Retina (tissue), 1 donor: ENCODE measurements around the gene PNMA8A.

ENCODE experiments used
- DNase-seq: peaks from one replicate; pipeline ENCODE4 v3.0.0-alpha.2; 2016

The PNMA8A gene

DNA sequence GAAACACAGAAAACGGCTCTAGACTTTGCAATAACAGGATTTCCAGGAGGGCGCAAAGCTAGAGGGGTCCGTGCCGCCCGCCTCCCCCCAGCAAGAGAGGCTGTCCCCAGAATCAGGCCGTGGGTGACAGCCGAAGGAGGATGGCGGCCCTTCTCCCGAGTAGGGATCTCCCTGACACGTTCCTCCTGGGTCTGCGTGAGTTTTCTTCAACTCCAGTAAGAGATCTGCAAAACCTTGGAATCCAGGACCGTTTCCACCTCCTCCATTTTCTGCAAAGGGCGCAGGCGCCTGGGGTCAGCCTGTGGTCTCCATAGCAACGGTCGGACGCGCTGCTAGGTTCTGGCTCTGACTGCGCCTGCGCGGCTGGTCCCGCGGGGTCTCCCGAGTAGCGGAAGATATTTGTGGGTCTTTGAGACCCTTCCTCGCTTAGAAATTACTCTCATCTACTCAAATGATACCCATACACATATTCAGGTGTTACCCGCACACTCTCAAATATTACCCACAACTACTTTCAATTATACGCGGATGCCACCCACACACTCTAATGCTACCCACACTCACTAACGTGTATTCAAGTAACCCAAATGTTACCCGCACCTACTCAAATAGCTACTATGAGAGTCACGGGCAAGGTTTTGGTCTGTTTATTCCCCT, 44.7 kb downstream of the PNMA8A start:
- DNase-seq: peak; percentile 90

DNA sequence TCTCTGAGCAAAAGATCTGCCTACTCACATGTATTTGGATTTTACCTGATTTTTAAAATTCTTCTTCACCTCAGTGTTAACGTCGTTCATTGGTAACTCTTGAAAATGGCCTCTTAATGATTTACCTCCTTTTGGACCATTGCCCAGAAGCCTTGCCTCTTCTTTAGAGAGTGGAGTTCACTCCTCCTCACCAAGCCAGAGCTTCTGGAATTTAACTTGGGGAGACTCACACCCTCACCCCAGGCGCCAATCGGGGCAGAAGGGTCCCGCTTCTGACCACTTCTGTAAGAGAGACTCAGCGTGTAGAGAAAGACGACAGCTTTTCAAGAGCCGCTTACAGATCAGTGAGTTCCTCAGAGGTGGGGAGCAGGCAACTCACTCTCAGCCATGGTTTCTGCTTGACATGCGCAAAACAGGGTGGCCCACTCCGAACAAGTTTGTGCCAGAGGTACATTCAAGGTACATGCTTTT, 45.3 kb downstream of the PNMA8A start:
- no peak for DNase-seq

DNA sequence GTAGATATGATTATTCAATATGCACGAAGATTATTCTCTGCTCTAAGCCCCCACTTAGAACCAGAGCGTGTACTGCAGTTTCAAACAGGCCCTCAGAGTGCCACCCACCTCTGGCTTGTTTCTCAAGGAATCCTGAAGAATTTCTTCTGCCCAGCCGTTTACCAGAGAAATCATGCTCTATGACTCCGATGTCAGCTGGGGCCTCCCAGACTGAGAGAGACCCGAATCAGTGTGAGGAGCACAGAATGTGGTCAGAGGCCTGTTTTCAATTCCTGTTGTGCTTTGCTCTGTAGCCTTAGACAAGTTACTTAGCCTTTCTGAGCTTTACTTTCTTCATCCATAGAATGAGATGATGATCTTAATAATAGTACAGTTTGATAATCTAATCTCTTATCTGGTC, 48.2 kb downstream of the PNMA8A start:
- no peak for DNase-seq

DNA sequence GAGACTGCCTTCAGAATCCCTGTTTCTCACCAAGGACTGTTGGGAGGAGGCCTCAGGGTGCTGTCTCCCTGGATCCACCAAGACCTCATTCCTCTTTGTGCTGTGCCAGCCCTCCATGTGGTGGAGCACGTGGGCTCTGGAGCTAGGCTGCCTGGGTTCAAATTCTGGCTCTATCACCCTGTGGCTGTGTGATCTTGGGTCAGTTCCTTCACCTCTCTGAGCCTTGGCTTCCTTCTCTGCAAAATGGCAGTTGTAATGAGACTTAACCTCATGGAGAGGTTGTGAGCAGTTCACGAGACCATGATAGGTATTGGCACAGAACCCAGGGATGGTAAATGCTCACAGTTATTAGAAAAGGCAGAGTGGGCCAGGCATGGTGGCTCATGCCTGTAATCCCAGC, 49.0 kb downstream of the PNMA8A start:
- no peak for DNase-seq

DNA sequence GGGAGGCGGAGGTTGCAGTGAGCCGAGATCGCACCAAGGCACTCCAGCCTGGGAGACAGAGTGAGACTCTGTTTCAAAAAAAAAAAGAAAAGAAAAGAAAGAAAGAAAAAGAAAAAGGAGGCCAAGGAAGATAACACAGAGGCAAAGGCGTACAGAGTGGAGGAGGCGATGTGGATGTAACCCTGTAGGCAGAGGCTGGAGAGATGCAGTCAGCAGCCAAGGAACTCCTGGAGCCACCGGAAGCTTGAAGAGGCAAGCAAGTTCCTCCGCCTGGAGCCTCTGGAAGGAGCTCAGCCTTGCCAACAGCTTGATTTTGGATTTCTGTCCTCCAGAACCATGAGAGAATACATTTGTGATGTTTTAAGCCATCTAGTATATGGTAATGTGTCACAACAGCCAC, 51.3 kb downstream of the PNMA8A start:
- no peak for DNase-seq
